Left renal cortex interstitium (tissue), 4 donors: ENCODE measurements around the gene C3orf70. TPM values are rescaled to one million over a fixed set of nuclear protein-coding genes. Genes with fewer than 3 reads are reported as not detected.

ENCODE experiments used
- DNase-seq, 4 donors: peaks; one replicate each; pipeline ENCODE4 v3.0.0-alpha.2; 2013; ENCODE audit warnings: low read depth in 4 of 4, low spot score in 2 of 4, missing footprints in 1 of 4
- polyA plus RNA-seq, 4 donors: library from polyadenylated mRNA; unstranded; fragments of 120-200 nt; gene quantifications; one replicate each; pipeline ENCODE4 v1.2.1, GENCODE V29; 2013; ENCODE audit not compliant: insufficient read length in 4 of 4

The C3orf70 gene
- polyA plus RNA-seq, 4 donors, result 7.4 to 9.4 (median 8.1) TPM

DNA sequence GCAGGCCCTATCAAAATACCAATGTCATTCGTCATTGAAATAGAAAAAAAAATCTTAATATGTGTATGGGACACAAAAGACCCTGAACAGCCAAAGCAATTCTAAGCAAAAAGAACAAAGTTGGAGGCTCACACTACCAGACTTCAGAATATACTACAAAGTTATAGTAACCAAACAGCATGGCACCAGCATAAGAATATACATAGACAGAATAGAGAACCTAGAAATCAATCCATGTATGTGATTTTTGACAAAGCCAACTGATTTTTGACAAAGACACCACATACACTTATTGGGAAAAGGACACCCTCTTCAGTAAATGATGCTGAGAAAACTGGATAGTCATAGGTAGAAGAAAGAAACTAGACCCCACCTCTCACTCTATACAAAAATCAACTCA, 95.0 kb downstream of the C3orf70 start:
- no peak for DNase-seq

DNA sequence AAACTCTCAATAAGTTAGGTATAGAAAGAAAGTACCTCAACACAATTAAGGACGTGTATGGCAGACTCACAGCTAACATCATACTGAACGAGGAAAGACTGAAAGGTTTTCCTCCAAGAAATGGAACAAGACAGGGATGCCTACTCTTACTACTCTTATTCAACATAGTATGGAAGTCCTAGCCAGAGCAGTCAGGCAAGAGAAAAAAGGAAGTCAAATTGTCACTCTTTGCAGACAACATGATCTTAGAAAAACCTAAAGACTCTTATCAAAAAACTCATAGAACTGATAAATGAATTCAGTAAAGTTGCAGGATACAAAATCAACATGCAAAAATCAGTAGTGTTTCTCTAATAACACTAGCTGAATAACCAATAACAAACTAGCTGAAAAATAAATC, 96.0 kb downstream of the C3orf70 start:
- no peak for DNase-seq

DNA sequence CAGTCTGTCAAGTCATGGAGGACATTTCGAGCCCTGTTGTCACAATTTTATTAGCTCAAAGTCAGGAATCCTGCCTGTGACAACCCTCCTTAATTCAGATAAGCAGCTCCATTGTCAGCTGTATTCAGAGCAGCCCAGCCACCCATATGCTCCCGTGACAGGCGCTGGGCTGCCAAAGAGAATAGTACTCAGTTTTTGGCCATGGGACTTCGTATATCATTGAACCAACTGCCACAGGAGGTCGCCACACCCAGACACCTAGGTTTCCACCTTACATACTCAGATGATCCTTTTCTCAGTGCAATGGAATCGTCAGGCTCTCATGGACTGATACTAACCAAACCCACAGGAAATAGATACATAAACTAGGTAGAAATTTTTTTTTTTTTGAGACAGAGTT, 100.2 kb downstream of the C3orf70 start:
- no peak for DNase-seq

DNA sequence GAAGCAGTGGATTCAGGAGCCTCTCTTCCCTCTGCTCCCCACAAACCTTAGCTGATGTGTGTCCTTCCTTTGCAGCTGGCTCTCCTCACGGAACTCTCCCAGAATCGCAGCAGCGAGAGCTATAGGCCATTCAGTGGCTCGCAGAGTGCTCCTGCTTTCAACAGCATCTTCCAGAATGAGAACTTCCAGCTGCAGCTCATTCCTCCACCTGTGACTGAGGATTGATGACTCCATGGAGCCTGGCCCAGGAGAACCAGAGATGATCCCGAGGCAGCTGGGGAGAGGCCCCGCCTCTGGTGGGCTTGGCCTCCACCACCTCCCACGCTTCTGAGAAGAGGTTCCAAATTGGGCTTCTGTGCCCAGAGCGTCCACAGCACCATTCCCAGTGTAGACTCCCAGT, 101.1 kb downstream of the C3orf70 start:
- DNase-seq, result no peak

- DNase-seq, result no peak
Measured at GRCh38 chr3:185049710-185050109, 103.2 kb downstream of the C3orf70 start.

- DNase-seq, result no peak
Measured at GRCh38 chr3:185046603-185047002, 106.3 kb downstream of the C3orf70 start.

GRCh38 chr3:185046164-185046515, 106.7 kb downstream of the C3orf70 start:
- DNase-seq, result no peak

GRCh38 chr3:185042312-185043050, 110.4 kb downstream of the C3orf70 start:
- no peak for DNase-seq

DNA sequence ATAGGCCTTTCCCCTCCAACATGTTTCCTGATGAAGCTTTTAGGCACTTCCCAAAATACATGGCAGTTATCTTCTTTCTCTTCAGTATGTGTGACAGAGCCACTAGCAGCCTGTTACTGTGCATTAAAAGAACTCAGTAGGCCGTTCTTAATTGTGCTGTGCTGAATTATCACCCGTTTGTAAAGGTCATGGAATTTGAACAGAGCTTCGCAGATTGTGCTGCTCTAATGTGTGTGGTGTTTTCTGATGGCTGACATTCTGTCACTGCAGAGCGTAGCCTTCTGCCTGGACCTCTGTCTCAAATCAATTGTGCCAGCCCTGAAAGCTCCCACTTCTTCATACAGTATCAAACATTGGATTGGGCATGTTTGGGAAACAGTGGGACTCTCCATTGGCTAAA, 111.3 kb downstream of the C3orf70 start:
- DNase-seq, result no peak

DNA sequence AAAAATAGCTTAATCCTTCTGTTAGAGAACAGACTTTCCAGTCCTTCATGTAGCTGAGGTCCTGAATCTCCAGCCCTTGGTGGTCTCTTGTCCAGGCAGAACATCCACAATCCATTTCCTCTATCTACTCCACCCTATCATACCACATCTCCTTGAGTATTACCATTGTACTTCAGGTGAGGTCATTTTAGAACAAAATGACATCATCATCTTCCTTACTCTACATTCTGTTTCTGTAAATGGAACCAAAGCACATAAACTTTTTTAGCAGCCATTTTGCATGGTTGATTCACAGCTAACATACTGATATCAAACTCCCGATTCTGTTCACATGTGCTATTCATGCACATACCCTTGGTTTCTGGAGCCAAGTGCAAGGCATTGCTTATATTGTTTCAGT, 112.4 kb downstream of the C3orf70 start:
- DNase-seq, result no peak

GRCh38 chr3:185037801-185038200, 115.1 kb downstream of the C3orf70 start:
- DNase-seq, result no peak

GRCh38 chr3:185030951-185031350, 121.9 kb downstream of the C3orf70 start:
- no peak for DNase-seq

GRCh38 chr3:185030399-185030798, 122.5 kb downstream of the C3orf70 start:
- DNase-seq, result no peak

GRCh38 chr3:185029086-185029485, 123.8 kb downstream of the C3orf70 start:
- no peak for DNase-seq

- no peak for DNase-seq
Measured at GRCh38 chr3:185028121-185028520, 124.7 kb downstream of the C3orf70 start.

Other genes starting within 250 kb of the C3orf70 start
- 10 to 100 TPM; 21.8 to 32.8 (median 27.7) TPM for gene EHHADH, start 101.0 kb upstream of the C3orf70 start, polyA plus RNA-seq
- 10 to 100 TPM; 40.8 to 50.2 (median 46.7) TPM for gene MAP3K13, start 210.1 kb upstream of the C3orf70 start, polyA plus RNA-seq